Astrocyte (in vitro differentiated cells and primary cell): ENCODE data around the gene ISG20L2.

Experiments
- EZH2 ChIP-seq: IDR thresholded peaks from 2 replicates; pipeline ENCODE4 v1.6.1; 2012; ENCODE audit warnings: mild to moderate bottlenecking, low read length, inconsistent platforms; ENCODE audit not compliant: insufficient read depth
- TF ChIP-seq, protein P1 (sequence below): IDR thresholded peaks from 2 replicates; pipeline ENCODE4 v1.5.1; 2011; ENCODE audit warnings: low read depth, mild to moderate bottlenecking, inconsistent platforms, low read length, moderate library complexity; ENCODE audit not compliant: insufficient read depth

DNA sequence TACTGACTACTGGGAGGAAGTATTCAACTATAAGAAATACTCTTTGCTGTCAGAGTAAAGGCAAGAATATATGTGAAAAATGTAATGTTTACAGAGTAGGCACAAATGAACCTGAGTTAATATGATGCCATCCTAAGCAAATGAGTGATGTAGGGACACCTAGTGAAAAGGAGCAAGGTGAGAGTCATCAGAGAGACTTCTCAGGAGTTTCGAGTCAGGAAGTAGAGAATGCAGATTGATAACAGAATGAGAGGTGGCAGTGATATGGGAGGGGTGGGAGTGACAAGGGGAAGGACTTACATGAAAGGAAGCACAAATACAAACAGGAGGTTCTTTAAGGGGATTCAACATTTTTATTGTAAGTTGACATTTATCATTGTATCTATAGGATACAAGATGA lies 49.0 kb upstream of the ISG20L2 start:
- TF ChIP-seq, protein P1, sequence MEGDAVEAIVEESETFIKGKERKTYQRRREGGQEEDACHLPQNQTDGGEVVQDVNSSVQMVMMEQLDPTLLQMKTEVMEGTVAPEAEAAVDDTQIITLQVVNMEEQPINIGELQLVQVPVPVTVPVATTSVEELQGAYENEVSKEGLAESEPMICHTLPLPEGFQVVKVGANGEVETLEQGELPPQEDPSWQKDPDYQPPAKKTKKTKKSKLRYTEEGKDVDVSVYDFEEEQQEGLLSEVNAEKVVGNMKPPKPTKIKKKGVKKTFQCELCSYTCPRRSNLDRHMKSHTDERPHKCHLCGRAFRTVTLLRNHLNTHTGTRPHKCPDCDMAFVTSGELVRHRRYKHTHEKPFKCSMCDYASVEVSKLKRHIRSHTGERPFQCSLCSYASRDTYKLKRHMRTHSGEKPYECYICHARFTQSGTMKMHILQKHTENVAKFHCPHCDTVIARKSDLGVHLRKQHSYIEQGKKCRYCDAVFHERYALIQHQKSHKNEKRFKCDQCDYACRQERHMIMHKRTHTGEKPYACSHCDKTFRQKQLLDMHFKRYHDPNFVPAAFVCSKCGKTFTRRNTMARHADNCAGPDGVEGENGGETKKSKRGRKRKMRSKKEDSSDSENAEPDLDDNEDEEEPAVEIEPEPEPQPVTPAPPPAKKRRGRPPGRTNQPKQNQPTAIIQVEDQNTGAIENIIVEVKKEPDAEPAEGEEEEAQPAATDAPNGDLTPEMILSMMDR: no peak
- TF ChIP-seq EZH2: no peak
